GM18520 (cell line): Measurements from ENCODE around the gene TMEM201.
"Not testable (repeated sequence)": the region's sequence is repeated elsewhere in the genome, so short reads cannot be mapped to it uniquely, and the experiment has no call there.

Source experiments
- ATAC-seq: cut with Tn5 transposase; IDR thresholded peaks from one replicate; pipeline ENCODE4 v1.9.1; 2021; ENCODE audit not compliant: unreplicated experiment

The TMEM201 gene

GRCh38 chr1:9618909-9619679 is 30.4 kb downstream of the TMEM201 start:
- ATAC-seq, result no peak

GRCh38 chr1:9621032-9621431 is 32.3 kb downstream of the TMEM201 start:
- ATAC-seq, result no peak

GRCh38 chr1:9624081-9624480 is 35.4 kb downstream of the TMEM201 start:
- ATAC-seq, result no peak

GRCh38 chr1:9625030-9625429 is 36.3 kb downstream of the TMEM201 start:
- ATAC-seq, result not testable (repeated sequence)

- ATAC-seq, result peak; percentile 44
Observed at GRCh38 chr1:9626201-9626608, 37.5 kb downstream of the TMEM201 start.

- no peak for ATAC-seq
Observed at GRCh38 chr1:9628541-9629444, 40.1 kb downstream of the TMEM201 start.

GRCh38 chr1:9629445-9630201 is 40.9 kb downstream of the TMEM201 start:
- ATAC-seq, result no peak

- ATAC-seq, result no peak
Observed at GRCh38 chr1:9630331-9631111, 41.8 kb downstream of the TMEM201 start.

- ATAC-seq, result no peak
Observed at GRCh38 chr1:9631613-9632012, 42.9 kb downstream of the TMEM201 start.

GRCh38 chr1:9633493-9633892 is 44.8 kb downstream of the TMEM201 start:
- no peak for ATAC-seq

GRCh38 chr1:9634582-9634981 is 45.9 kb downstream of the TMEM201 start:
- no peak for ATAC-seq

- no peak for ATAC-seq
Observed at GRCh38 chr1:9639227-9639626, 50.5 kb downstream of the TMEM201 start.

GRCh38 chr1:9643351-9644256 is 54.9 kb downstream of the TMEM201 start:
- ATAC-seq, result no peak

GRCh38 chr1:9646037-9646436 is 57.3 kb downstream of the TMEM201 start:
- ATAC-seq, result no peak

- ATAC-seq, result no peak
Observed at GRCh38 chr1:9648171-9648570, 59.5 kb downstream of the TMEM201 start.

GRCh38 chr1:9649769-9650168 is 61.1 kb downstream of the TMEM201 start:
- ATAC-seq, result no peak

- no peak for ATAC-seq
Observed at GRCh38 chr1:9651220-9651564, 62.5 kb downstream of the TMEM201 start.

GRCh38 chr1:9651565-9652378 is 63.1 kb downstream of the TMEM201 start, which contains the start of gene PIK3CD:
Gene PIK3CD, plus strand, starts transcription at chr1:9651731. Its CDS starts 58,725 bp downstream, at chr1:9710456.
- ATAC-seq, result no peak
